GM19043 (cell line): ENCODE measurements around the gene CCDC54.
A peak's percentile ranks its signal among the peaks of the same experiment; 100 is the strongest.

ENCODE experiments used
- ATAC-seq: cut with Tn5 transposase; IDR thresholded peaks from one replicate; pipeline ENCODE4 v1.9.1; 2021; ENCODE audit warnings: low read depth; ENCODE audit not compliant: unreplicated experiment

CCDC54 gene

GRCh38 chr3:107387555-107387954 is 10.3 kb downstream of the CCDC54 start:
- no peak for ATAC-seq

- ATAC-seq = no peak
These were observed 15.4 kb downstream of the CCDC54 start for GRCh38 chr3:107392549-107393165.

DNA sequence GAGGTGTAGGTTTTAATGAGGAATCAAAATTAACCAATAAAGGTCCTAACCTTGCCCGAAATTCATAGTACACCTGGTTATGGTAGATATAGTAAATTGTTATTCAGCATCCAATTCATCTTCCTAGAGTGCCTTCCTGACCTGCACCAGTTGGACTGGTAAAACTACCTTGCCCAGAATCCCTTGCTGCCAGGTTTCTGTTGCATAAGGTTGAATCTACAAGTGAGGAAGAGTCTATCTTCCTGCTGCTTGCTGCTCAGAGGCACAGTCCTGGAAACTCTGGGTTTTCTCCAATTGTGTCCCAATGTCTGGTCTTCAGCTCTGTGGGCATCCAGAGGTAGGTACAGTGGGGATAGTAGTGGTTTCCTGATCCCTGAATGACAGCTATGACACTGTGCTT is 17.3 kb downstream of the CCDC54 start:
- no peak for ATAC-seq

DNA sequence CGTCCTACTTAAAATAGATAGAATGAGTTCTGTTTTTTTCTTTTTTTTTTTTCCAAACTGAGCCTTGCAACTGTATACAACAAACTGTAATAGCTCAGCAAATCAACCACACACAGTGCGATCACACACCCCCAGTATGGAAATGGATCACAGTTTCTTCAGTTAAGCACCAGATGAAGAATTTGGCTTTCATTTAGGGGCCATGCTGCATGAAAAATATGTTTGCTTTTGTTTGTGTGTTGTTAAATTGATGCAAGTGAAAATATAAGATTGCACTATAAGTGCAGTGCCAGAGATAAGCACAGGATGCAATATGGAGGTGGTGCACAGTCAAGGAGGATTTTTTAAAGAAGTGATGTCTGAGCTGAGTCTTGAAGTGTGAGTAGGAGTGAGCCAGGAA is 17.8 kb downstream of the CCDC54 start:
- no peak for ATAC-seq

DNA sequence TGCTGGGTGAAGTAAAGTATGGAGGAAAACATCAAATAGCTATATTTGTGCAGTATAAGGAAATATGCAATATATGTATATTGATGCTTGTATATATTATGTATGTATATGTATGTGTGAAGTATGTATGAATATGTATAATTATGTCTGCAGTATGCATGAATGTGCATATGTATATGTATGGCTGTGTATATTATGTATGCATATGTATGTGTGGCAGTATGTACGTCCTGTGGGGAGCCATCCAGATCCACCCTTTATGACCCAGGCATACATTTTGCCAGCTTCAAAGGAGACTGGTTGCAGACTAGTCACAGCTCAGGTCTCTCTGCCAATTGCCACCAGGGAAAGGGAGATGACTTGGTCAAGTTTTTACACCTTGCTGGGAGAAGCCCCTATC is 24.1 kb downstream of the CCDC54 start:
- ATAC-seq = no peak

GRCh38 chr3:107402214-107402613 is 25.0 kb downstream of the CCDC54 start:
- no peak for ATAC-seq

DNA sequence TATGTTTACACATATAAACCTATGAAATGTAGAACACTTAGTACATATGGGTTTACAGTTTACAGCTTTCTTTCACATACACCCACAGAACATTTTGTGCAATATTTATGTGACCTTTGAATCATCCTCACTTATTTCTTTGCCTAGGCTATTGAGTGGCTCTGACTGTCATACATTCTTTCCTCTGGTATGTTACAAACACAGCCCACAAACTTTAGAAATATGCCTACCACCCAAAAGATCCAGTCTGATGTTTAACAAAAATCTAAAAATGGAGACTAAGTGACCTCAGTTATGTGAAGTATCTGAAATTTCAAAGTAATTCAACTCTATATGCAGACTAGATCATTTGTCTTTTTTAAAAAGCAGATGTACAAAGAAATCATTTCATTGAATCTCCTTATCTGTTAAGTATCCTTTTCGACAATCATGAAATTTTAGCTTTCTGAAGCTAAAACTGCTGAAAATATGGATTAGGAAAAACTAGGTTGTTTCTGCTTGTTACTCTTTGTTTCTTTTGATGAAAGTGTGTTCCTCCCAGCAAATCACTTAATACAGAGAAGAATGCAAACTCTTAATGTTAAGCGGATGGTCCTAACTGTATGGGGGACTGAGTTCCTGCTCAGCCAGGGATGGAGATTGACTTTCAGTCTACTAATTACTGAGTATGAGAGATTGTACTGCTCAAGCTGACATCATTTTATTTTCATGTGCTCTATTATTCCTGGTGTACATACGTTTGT is 27.7 kb downstream of the CCDC54 start:
- ATAC-seq = no peak

DNA sequence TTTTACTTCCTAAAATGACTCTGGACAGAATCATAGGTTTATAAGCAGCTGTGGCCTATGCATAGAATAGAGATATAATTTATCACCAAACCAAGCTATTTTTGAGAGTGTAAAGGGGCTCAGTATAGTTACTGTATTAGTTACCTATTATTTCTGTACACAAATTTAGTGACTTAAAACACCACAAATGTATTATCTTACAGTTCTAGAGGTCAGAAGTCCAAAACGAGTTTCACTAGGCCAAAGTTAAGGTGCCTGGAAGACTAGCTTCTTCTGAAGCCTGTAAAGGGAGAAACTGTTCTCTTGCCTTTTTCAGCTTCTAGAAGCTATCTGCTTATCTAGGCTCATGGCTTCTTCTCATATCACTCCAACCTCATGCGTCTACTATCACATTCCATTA is 30.1 kb downstream of the CCDC54 start:
- ATAC-seq = no peak

- no peak for ATAC-seq
These were observed 31.3 kb downstream of the CCDC54 start for GRCh38 chr3:107408513-107408912.

- ATAC-seq = no peak
These were observed 32.1 kb downstream of the CCDC54 start for GRCh38 chr3:107409365-107409764.

DNA sequence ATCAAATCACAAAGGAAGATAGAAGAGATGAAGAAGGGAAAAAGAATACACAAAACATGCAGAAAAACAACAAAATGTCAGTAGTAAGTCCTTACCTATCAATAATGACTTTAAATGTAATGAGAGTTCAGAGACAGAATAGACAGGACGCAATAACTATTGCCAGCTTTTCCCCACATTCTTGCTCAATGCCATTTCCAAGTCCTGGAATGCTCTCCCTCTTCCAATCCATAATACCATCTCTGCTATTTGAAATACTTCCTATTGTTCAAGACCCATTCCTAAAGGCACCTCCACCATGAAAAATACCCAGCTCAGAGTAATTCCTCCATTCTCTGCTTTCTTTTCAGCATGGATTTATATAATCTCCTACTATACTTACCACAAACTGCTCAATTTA is 33.4 kb downstream of the CCDC54 start:
- ATAC-seq = no peak

DNA sequence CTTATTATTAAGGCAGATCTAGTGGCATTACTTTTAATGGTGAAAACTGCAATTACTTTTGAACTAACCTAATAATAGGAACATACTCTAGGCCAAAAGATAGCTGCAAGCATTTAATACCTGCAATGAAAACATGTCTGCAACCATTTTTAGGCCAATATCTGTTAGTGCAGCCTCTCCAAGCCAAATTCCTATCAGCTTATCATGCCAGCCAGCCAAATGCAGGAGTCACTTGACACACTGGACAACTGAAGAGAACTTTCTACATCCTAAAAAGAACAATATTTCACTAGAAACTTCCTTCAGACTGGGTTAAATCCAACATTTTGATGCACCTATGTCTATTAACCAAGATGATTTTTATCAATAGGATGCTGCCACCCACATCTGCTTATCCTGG is 33.8 kb downstream of the CCDC54 start:
- ATAC-seq = no peak

- no peak for ATAC-seq
These were observed 34.5 kb downstream of the CCDC54 start for GRCh38 chr3:107411779-107412178.

DNA sequence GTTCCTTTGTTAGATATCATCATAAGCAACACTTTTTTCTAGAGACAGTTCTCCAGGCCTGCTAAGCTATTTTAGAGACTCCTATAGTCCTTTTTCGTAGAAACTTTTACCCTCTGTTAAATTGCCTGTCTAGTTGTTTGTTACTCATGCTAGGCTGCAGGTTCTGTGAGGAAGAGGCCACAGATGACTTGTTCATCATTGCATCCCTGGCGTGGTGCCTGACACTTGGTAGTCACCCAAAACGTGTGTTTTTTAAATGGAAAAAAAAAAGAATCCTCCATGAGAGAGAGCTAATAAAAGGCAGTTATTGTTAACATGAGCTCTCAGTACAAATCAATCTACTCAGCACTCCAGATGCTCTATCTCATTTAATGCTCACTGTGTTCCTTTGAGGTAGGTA is 35.1 kb downstream of the CCDC54 start:
- ATAC-seq = no peak

GRCh38 chr3:107413264-107413663 is 36.0 kb downstream of the CCDC54 start:
- ATAC-seq = no peak

- ATAC-seq = peak; percentile 86
These were observed 37.2 kb downstream of the CCDC54 start for GRCh38 chr3:107414325-107414964.

DNA sequence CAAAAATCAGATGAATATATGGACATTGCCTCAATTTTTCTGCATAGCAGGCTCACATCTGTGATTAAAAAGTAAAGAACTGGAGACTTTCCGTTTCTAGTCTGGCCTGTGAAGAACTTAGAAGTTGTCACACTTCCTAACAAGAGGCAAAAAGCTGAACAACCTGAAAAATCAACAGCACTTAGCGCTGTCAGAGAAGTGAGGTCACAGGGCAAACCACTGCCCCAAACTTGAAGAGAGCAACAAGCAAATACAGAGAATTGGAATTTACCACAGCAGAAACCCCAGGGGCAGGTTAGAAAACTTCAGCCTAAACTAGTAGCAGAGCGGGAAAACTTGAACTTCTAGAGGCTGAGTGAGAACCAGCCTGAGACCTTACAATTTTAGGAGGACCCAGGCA is 38.9 kb downstream of the CCDC54 start:
- no peak for ATAC-seq

DNA sequence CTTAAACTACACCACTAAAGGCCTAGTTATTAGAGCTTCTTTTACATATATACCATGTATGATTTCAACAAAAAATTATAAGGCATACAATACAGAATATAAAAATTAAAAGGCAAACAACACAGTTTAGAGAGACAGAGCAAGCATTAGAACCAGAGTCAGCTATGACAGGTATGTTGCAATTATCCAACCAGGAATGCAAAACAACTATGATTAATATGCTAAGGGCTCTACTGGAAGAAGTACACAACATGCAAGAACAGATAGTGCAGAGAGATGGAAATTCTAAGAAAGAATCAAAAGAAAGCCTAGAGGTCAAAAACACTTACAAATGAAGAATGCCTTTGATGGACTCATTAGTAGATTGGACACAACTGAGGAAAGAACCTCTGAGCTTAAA is 39.6 kb downstream of the CCDC54 start:
- ATAC-seq = no peak

DNA sequence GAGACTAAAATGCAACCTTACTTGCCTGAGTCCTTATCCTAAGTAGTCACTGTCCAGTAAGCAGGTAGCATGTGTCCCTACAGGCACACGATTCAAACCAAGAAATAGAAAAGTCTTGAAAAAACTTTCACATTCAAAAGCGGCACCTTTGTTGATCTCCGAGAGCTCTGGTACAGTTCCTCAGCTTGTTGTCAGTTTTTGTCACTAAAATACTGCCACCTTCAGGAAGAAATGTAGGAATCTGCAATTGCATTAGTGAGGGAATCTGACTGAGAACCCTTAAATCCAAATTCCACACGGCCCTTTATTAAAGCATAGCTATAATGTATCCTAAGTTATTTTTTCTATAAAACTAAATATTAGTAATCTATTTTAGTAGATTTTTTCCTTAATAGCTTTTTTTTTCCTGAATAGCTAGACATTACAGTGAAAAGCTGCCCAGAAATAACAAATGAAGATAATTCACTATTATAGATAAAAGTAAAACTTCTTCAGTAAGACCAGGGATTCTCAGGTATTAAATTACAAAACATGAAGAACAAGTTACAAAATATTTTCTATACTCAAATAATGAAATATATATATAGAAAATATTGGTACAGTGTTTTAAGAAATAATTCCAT is 44.0 kb downstream of the CCDC54 start:
- ATAC-seq = peak; percentile 79

DNA sequence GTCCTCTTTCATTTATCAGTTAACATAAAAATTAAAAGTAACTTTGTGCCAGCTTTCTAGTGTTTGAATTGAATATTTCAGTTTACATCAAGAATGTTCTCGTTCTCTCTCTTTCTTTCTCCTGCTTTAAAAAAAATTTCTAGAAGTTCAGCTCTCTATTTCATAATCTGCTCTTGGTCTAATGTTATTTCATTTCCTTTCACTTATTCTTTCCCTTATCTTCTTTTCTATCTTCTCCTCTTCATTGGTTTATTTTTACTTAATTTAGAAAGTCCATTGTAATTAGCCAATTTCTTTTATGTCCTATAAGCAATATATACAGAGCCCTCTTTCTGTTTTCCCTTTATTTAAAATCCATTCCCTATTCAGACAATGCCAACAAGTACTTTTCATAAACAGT is 44.6 kb downstream of the CCDC54 start:
- no peak for ATAC-seq

DNA sequence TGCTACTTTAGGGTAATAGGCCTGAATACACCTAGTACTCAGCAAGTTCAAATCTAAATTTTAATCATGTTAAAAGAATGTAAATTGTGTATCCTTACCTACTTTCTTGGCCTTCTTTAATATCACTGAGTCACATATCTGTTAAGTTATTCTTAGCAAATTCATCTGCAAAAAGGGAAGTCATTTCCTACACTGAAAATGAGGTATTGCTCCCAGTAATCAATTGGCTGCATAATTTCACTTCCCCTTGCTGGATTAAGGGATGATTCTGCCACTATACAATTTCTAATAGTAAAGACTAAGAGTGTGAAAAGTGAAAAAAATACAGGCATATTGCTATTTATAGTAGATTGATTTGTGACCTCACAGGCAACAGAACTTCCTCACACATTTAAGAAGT is 47.8 kb downstream of the CCDC54 start:
- ATAC-seq = no peak

DNA sequence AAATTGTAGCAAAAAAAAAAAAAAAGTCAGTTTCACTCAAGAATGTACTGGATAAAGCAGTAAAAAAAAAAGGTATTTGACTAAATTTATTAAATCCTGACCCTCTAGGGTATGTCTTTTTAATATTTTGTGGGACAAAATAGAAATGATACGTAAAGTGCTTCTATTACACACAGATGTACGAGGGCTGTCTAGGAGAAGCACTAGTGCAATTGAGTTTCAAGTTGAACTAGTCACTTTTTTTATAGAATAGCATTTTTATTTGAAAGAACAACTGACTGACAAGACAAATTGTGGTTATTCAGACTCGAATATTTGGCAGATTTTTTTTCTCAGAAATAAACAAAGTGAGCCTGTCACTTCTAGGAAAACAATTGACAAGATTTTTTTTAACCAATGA is 49.0 kb downstream of the CCDC54 start:
- no peak for ATAC-seq
